Cardiac fibroblast (primary cell): ENCODE results near the gene CCDC146.
"Not testable (repeated sequence)": the region's sequence is repeated elsewhere in the genome, so short reads cannot be mapped to it uniquely, and the experiment has no call there.

Experiments used
- DNase-seq, 2 donors: peaks; one replicate each; pipeline versions ENCODE4 v3.0.0 to v3.0.0-alpha.2; 2010; ENCODE audit warnings: low read depth in 2 of 2
- H3K4me3 ChIP-seq, 2 donors: replicated peaks in 1 of 2; 1 replicate in 1 of 2; 2 replicates in 1 of 2; pipeline ENCODE4 v1.5.1; 2011; ENCODE audit warnings: low read depth in 2 of 2, low read length in 2 of 2, mild to moderate bottlenecking in 2 of 2, moderate library complexity in 1 of 2
- TF ChIP-seq, protein P1 (sequence below): IDR thresholded peaks from one replicate; pipeline ENCODE4 v1.5.1; 2011; ENCODE audit warnings: low read depth, mild to moderate bottlenecking, low read length, inconsistent platforms

CCDC146 gene

DNA sequence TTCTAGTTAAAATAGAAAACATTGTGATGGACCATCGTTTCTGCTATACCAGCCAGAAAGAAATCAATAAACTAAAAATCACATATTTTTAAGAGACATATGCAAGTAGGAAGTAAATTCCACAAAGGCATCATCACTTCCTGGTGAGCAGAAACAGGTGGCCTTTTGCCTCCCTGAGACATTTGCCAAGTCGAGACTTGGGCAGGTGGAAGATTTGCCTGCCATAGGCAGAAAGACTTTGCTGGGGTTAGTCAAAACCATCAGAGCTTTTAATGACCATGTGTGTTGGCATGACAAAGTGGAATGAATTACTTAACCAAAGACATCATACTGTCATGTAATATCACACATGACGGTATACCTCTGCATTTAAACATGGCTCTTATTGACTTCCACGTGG lies 143.3 kb downstream of the CCDC146 start:
- H3K4me3 ChIP-seq: no peak overlapping the region
- DNase-seq: no peak
- TF ChIP-seq, protein P1, sequence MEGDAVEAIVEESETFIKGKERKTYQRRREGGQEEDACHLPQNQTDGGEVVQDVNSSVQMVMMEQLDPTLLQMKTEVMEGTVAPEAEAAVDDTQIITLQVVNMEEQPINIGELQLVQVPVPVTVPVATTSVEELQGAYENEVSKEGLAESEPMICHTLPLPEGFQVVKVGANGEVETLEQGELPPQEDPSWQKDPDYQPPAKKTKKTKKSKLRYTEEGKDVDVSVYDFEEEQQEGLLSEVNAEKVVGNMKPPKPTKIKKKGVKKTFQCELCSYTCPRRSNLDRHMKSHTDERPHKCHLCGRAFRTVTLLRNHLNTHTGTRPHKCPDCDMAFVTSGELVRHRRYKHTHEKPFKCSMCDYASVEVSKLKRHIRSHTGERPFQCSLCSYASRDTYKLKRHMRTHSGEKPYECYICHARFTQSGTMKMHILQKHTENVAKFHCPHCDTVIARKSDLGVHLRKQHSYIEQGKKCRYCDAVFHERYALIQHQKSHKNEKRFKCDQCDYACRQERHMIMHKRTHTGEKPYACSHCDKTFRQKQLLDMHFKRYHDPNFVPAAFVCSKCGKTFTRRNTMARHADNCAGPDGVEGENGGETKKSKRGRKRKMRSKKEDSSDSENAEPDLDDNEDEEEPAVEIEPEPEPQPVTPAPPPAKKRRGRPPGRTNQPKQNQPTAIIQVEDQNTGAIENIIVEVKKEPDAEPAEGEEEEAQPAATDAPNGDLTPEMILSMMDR: no peak

DNA sequence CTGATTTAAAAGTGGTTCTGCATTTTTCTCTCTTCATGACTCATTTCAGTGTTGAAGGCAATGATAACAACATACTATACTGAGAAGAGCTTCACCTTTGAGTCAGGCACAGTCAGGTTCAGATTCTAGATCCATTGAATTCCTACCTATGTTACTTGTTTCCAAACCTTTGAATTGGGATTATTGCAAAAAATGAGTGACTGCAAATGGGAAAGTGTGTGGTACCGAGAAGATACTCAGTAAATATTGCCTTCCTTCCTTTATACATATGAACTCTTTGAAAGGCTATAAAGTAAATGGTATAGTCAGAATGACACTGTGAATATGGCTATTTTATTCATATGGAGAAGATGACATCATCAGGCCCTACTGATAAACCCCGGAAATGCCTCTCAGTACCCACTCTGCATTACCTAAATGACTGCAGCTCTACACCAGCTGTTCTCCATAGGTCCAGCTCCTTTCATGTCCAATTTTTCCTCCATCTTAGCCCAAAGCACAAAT lies 143.9 kb downstream of the CCDC146 start:
- no peak for DNase-seq
- TF ChIP-seq, protein P1: no peak
- no peak overlapping the region for H3K4me3 ChIP-seq

DNA sequence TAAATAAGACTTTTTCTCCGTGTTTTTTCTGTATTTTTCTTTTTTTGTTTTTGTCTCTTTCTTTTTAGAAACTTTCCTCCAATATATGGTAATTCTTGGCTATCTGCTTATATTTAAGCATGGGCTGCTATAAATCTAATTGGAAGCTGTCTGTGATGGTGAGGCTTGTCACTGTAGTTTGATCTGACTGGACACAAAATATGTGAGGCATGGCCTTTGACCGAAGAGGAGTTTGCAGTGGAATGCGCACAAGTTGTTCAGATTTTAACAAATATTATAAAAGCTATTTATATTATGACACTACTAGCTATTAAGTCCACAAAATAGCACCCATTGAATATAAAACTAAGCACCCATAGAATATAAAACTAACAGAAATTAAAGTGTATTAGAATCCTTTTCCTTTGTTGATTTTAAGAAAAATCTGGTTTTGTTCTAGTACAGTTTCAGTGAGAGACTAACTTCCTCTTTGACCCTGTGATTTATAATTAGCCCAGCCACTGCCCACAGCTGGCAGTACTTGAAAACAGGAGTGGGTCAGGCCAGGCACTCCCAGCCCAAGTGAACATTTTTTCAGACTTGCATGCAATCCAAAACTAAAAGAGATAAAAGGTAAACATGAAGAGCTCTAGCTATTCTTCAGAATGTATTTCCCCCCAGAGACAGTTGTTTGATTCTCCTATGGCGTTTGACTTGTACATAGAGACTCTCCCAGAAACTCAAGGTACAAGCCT lies 147.1 kb downstream of the CCDC146 start:
- peak in 1 of 2 donors; percentile 38 for DNase-seq
- H3K4me3 ChIP-seq: no peak overlapping the region
- TF ChIP-seq, protein P1: no peak

DNA sequence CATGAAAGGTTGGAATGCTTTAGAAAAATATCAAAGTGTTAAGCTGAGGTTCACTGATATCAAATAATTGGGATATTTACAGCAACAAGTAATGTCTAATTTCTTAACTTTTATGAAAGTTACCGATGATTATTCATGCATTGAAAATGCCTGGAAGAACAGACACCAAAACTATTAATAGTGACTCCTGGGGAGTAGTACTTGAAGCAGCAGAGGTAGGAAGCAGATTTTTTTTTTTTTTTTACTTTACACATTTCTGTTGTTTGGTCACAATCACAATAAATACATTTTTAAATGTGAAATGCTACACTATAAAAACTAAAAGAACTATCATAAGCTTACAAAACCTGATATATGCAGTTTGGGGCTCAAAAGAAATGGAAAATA lies 147.7 kb downstream of the CCDC146 start:
- no peak overlapping the region for H3K4me3 ChIP-seq
- no peak for DNase-seq
- TF ChIP-seq, protein P1: no peak

DNA sequence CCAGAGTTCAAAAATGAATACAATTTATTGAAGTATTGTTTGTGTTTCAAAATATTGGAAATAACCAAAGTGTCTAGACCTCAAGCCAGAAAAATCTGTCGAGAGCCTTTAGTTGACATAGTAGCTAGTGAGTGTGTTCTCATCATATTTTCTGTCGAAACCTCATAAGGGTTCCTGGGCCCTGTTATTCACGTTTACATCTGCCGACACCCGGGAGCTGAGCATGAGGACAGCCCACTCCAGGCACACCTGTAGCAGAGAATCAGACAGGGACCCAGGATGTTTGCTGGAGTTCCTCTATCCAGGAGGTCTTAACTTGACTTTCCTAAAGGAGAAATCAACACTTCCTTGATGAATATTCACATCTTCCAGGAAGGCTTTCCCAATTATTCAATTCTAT lies 149.4 kb downstream of the CCDC146 start:
- H3K4me3 ChIP-seq: no peak overlapping the region
- no peak for DNase-seq
- TF ChIP-seq, protein P1: no peak

DNA sequence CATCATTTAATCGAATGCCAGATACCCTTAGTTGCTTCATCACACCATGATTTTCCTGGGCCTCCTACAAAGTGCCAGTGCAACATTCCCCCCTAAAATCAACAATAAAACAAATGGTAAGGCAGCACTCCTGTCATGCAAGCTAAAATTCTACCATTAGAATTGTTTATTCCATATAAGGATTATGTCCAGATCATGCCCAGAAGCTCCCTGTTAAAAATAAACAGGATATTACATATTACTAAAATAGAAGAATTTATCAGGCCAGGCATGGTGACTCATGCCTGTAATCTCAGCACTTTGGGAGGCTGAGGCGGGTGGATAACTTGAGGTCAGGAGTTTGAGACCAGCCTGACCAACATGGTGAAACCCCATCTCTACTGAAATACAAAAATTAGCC lies 153.2 kb downstream of the CCDC146 start:
- H3K4me3 ChIP-seq: not testable (repeated sequence)
- DNase-seq: peak; percentile 52 to 67

DNA sequence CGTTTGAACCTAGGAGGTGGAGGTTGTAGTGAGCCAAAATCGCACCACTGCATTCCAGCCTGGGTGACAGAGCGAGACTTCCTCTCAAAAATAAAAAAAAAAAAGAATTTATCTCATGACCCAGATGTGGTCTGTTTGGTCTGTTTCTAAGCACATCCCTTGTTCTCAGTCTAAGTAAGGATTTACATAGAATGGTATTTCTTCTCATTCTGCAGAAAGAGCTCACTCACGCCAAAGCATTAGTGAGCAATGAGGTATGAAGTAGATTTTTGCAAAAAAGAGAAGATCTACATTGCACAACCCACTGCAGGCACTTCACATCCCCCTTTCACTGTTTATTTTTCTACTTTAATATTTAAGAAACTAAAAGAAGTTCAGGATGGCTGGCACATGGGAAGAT lies 153.7 kb downstream of the CCDC146 start:
- TF ChIP-seq, protein P1: no peak
- no peak overlapping the region for H3K4me3 ChIP-seq
- peak in 1 of 2 donors; percentile 2 for DNase-seq
